HEK293 (cell line): ENCODE data around the gene PIK3CD.

Experiments
- CTCF ChIA-PET: fragments of 350-600 bp; formaldehyde crosslinking; extraction: SDS; loops from one replicate; lab custom pipeline; 2021; ENCODE audit warnings: antibody characterized with exemption; lab: Yijun Ruan, JAX
- POLR2A ChIA-PET: fragments of 300-600 bp; formaldehyde crosslinking; extraction: SDS; loops from one replicate; lab custom pipeline; 2020; ENCODE audit warnings: antibody characterized with exemption, inconsistent platforms; lab: Yijun Ruan, JAX
- H3K27ac ChIP-seq: fragments of 200-500 bp; sonication (Bioruptor generic); 2 replicates; pipeline ENCODE4 v1.5.1; 2014; ENCODE audit warnings: low read depth, low read length, control low read depth, inconsistent platforms; ENCODE audit errors: extremely low read depth
- H3K36me3 ChIP-seq, 2 experiments: fragments of 200-500 bp in 1 of 2; sonication (Bioruptor generic) in 1 of 2; 1 replicate in 1 of 2; 2 replicates in 1 of 2; pipeline ENCODE4 v1.5.1; 2014 to 2017; ENCODE audit warnings: inconsistent platforms in 2 of 2, low read length in 2 of 2; ENCODE audit not compliant: control insufficient read depth in 2 of 2, insufficient read depth in 1 of 2
- H3K4me1 ChIP-seq: fragments of 200-500 bp; sonication (Bioruptor generic); 2 replicates; pipeline ENCODE4 v1.5.1; 2014; ENCODE audit warnings: mild to moderate bottlenecking, low read length, inconsistent platforms; ENCODE audit not compliant: control insufficient read depth, insufficient read depth
- H3K4me3 ChIP-seq: 2 replicates; pipeline ENCODE4 v1.5.1; 2011; ENCODE audit warnings: low read depth, mild to moderate bottlenecking, control low read depth, low read length, moderate library complexity
- H3K9me3 ChIP-seq: fragments of 200-500 bp; sonication (Bioruptor generic); 2 replicates; pipeline ENCODE4 v1.5.1; 2014; ENCODE audit warnings: low read depth, low read length, inconsistent platforms; ENCODE audit not compliant: control insufficient read depth, insufficient read depth
- GFI1B ChIP-seq: fragments of 450-650 bp; formaldehyde crosslinking; IDR thresholded peaks from 2 replicates; pipeline ENCODE4 v1.5.1; 2016; ENCODE audit warnings: missing biosample characterization, missing genetic modification characterization
- KLF9 ChIP-seq: fragments of 450-650 bp; formaldehyde crosslinking; IDR thresholded peaks from 2 replicates; pipeline ENCODE4 v1.5.1; 2016; ENCODE audit warnings: missing biosample characterization, missing genetic modification characterization, low read depth
- SCRT2 ChIP-seq: fragments of 450-650 bp; formaldehyde crosslinking; IDR thresholded peaks from 2 replicates; pipeline ENCODE4 v1.5.1; 2016; ENCODE audit warnings: missing biosample characterization, missing genetic modification characterization
- SETDB1 ChIP-seq: IDR thresholded peaks from one replicate; pipeline ENCODE4 v1.6.1; 2017; ENCODE audit warnings: mild to moderate bottlenecking, low read length, moderate library complexity, mixed read lengths; ENCODE audit not compliant: insufficient read length
- YY2 ChIP-seq: fragments of 450-650 bp; formaldehyde crosslinking; IDR thresholded peaks from 2 replicates; pipeline ENCODE4 v1.5.1; 2016; ENCODE audit warnings: missing biosample characterization, missing genetic modification characterization
- ZBTB10 ChIP-seq: fragments of 450-650 bp; formaldehyde crosslinking; IDR thresholded peaks from 2 replicates; pipeline ENCODE4 v1.5.1; 2016; ENCODE audit warnings: missing biosample characterization, missing genetic modification characterization
- ZNF146 ChIP-seq: fragments of 450-650 bp; formaldehyde crosslinking; IDR thresholded peaks from 2 replicates; pipeline ENCODE4 v1.5.1; 2016; ENCODE audit warnings: missing biosample characterization, missing genetic modification characterization
- ZNF175 ChIP-seq: fragments of 450-650 bp; formaldehyde crosslinking; IDR thresholded peaks from 2 replicates; pipeline ENCODE4 v1.5.1; 2016; ENCODE audit warnings: missing biosample characterization, missing genetic modification characterization
- ZNF202 ChIP-seq: fragments of 450-650 bp; formaldehyde crosslinking; IDR thresholded peaks from 2 replicates; pipeline ENCODE4 v1.5.1; 2016; ENCODE audit warnings: missing biosample characterization, missing genetic modification characterization, borderline replicate concordance
- ZNF362 ChIP-seq: fragments of 450-650 bp; formaldehyde crosslinking; IDR thresholded peaks from 2 replicates; pipeline ENCODE4 v1.5.1; 2016; ENCODE audit warnings: missing biosample characterization, missing genetic modification characterization
- ZNF449 ChIP-seq: fragments of 450-650 bp; formaldehyde crosslinking; IDR thresholded peaks from 2 replicates; pipeline ENCODE4 v1.5.1; 2017; ENCODE audit warnings: missing biosample characterization, mild to moderate bottlenecking, missing genetic modification characterization, moderate library complexity
- ZNF488 ChIP-seq: fragments of 450-650 bp; formaldehyde crosslinking; IDR thresholded peaks from 2 replicates; pipeline ENCODE4 v1.5.1; 2016; ENCODE audit warnings: missing biosample characterization, missing genetic modification characterization
- ZNF510 ChIP-seq: fragments of 450-650 bp; formaldehyde crosslinking; IDR thresholded peaks from 2 replicates; pipeline ENCODE4 v1.5.1; 2018; ENCODE audit warnings: mild to moderate bottlenecking, missing genetic modification characterization, missing biosample characterization; ENCODE audit not compliant: insufficient replicate concordance
- ZNF518A ChIP-seq: fragments of 450-650 bp; formaldehyde crosslinking; conservative IDR thresholded peaks from 2 replicates; pipeline ENCODE4 v1.5.1; 2016; ENCODE audit warnings: low read depth, missing biosample characterization, missing genetic modification characterization
- ZNF549 ChIP-seq: fragments of 450-650 bp; IDR thresholded peaks from 2 replicates; pipeline ENCODE4 v1.5.1; 2018; ENCODE audit warnings: missing biosample characterization, missing genetic modification characterization, mild to moderate bottlenecking, inconsistent platforms, moderate library complexity
- ZNF561 ChIP-seq: fragments of 450-650 bp; IDR thresholded peaks from 2 replicates; pipeline ENCODE4 v1.5.1; 2018; ENCODE audit warnings: missing biosample characterization, missing genetic modification characterization, borderline replicate concordance
- ZNF658 ChIP-seq: fragments of 450-650 bp; formaldehyde crosslinking; IDR thresholded peaks from 2 replicates; pipeline ENCODE4; 2016; ENCODE audit warnings: missing biosample characterization, missing genetic modification characterization
- ZNF664 ChIP-seq: fragments of 450-650 bp; formaldehyde crosslinking; IDR thresholded peaks from 2 replicates; pipeline ENCODE4 v1.5.1; 2016; ENCODE audit warnings: missing biosample characterization, missing genetic modification characterization

The PIK3CD gene

GRCh38 chr1:9701665-9702064 lies 50.1 kb downstream of the PIK3CD start (continued):
- TF ChIP-seq YY2, result no peak

GRCh38 chr1:9703165-9703509 lies 51.6 kb downstream of the PIK3CD start:
- Histone ChIP-seq H3K4me1 (no peaks in the 10 kb centered on the region), H3K4me3 (no peak overlapping the region), H3K27ac (no peak overlapping the region), H3K36me3 (no peaks in the 10 kb centered on the region), H3K9me3 (no peaks in the 10 kb centered on the region)
- ChIA-PET POLR2A (no interaction called here), CTCF (interaction anchor here (0.6 to 2.4 kb wide), 13 partner anchors 8 to 566 kb away, joined by 3 to 7 read pairs (median 4); no protein-coding TSS in a partner anchor)
- TF ChIP-seq GFI1B (tag by site-specific recombination) (no peak), ZNF561 (tag by site-specific recombination) (no peak), ZNF518A (tag by site-specific recombination) (no peak), SCRT2 (no peak), ZNF202 (tag by site-specific recombination) (no peak), ZNF488 (tag by site-specific recombination) (no peak), KLF9 (no peak), ZNF510 (no peak), ZNF664 (tag by site-specific recombination) (no peak), ZNF449 (no peak), ZNF658 (no peak), ZNF146 (tag by site-specific recombination) (no peak), ZNF549 (tag by site-specific recombination) (no peak), ZNF175 (no peak), SETDB1 (no peak), ZNF362 (tag by site-specific recombination) (no peak), ZBTB10 (tag by site-specific recombination) (no peak)
